ENCODE data around the gene MDC1. TPM values are rescaled to one million over a fixed set of nuclear protein-coding genes. Genes with fewer than 3 reads are reported as not detected.

MDC1 gene
- total RNA-seq, 1 donor from 2014 or later, result 97.2 TPM

DNA sequence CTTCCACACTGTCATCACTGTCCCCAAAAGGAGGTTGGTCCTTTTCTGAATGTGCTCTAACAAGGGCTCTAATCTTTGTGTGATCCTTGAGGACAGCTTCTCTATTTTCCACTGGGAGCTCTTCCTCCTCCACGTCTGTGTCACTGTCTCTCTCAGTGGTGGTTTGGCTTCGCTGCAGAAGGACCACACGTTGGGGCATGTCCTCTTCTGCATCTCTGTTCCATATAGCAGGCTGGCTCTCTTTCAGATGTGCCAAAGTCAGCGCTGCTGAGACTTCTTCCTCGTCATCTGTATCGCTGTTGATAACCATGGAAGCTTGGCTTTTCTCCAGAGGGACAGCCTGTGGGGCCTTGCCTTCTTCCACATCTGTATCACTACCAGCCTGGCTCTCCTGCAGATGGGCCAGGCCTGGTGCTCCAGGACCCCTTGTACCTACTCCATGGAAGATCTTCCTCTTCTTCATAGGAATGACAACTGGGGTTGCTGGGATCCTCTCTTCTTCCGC, 4.6 kb downstream of the MDC1 start:
- intact Hi-C loops (cut with micrococcal nuclease), result no loop called here
- Mint-ChIP-seq H3K36me3 (ENCODE audit: low read depth) (peaks cover 72% of the 10 kb centered on the region), H3K4me1 (peaks cover 48% of the 10 kb centered on the region), H3K9me3 (no peaks in the 10 kb centered on the region), H3K4me3 (peak overlapping the region; percentile 59), H3K27me3 (no peaks in the 10 kb centered on the region), H3K27ac (peak overlapping the region; percentile 66)
- no peak for DNase-seq

DNA sequence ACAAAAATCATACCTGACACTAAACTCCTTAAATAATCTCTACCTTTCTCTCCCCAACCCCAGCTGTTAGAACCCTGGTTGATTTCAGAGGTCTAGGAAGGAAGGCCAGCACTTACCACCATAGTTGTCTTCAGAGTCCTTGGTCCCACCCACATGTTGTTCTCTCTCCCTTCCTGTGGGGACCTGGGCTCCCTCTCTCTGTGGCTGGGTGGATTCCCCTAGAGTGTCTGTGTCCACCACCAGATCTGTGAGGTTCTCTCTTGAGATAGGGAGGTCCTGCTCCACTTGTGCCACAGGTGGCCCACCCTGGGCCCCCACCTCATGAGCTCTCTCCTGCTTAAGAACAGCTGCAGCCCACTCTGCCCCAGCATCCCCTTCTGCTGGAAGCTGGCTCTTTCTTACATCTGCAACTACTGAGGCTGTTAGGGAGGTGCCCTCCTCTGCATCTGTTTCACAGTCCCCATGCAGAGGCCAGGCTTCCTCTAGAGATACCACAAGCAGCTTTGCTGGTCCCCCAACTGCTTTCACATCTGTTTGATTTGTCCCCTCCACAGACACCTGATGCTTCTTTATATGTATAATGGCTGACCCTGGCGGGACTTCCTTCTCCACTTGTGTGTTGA, 5.2 kb downstream of the MDC1 start:
- Mint-ChIP-seq H3K36me3 (ENCODE audit: low read depth) (peaks cover 73% of the 10 kb centered on the region), H3K4me3 (peak overlapping the region; percentile 59), H3K9me3 (no peaks in the 10 kb centered on the region), H3K27me3 (no peaks in the 10 kb centered on the region), H3K4me1 (peaks cover 47% of the 10 kb centered on the region), H3K27ac (peak overlapping the region; percentile 66)
- DNase-seq, result peak; percentile 75
- intact Hi-C loops (cut with micrococcal nuclease), result no loop called here

DNA sequence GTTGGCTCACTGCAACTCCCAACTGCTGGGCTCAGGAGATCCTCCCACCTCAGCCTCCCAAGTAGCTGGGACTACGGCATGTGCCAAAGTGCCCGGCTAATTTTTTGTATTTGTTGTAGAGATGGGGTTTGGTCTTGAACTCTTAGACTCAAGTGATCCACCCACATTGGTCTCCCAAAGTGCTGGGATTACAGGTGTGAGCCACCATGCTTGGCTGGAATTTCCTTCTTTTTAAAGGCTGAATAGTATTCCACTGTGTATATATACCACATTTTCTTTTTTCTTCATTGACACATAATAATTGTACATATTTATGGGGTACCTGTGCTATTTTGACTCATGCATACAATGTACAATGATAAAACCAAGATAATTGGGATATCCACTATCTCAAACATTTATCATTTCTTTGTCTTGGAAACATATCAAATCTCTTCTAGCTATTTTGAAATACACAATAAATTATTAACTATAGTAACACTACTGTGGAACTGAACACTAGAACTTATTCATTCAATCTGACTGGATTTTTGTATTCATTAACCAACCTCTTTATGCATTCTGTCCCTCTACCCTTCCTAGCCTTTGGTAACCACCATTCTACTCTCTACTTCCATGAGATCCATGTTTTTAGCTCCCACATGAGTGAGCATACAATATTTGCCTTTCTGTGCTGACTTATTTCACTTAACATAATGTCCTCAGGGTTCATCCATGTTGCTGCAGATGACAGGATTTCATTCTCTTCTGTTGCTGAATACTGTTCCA, 7.8 kb downstream of the MDC1 start:
- intact Hi-C loops (cut with micrococcal nuclease), result no loop called here
- H3K9me3 Mint-ChIP-seq, result no peaks in the 10 kb centered on the region
- no peaks in the 10 kb centered on the region for H3K27me3 Mint-ChIP-seq

DNA sequence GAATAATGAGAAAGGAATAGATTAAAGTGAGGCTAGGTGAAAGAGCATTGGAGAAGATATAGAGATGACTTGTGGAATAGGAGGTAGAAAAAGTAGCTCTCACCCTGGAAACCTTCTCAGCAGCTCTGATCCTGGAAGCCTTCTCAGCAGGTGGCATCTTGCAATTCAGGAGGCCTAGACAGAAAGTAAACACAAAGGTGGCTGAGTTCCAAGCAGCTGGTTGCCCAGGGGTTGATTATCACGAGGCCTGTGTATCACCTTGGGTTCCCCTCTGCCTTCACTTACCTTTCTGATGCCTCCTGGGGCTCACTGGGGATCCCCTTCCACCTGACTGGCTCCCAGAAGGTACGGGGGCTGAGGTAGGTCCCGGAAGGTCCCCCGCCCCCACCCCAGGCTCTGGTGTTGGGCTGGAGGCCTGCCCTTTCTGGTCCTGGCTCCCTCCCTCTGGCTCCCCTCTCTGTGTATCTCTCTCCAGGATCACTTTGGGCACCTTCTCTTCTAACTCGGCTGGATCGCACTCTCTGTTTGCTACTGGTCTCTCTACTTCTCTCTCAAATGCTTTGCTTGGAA, 9.7 kb downstream of the MDC1 start:
- Mint-ChIP-seq H3K9me3 (no peaks in the 10 kb centered on the region), H3K4me3 (no peak overlapping the region), H3K27me3 (no peaks in the 10 kb centered on the region), H3K27ac (no peak overlapping the region), H3K36me3 (ENCODE audit: low read depth) (peaks cover 76% of the 10 kb centered on the region), H3K4me1 (peaks cover 28% of the 10 kb centered on the region)
- DNase-seq, result no peak
- intact Hi-C loops (cut with micrococcal nuclease), result no loop called here

More for the DNA sequence above, 7.8 kb downstream of the MDC1 start:
- DNase-seq, result no peak
- H3K4me3 Mint-ChIP-seq, result no peak overlapping the region
- peaks cover 41% of the 10 kb centered on the region for H3K4me1 Mint-ChIP-seq
- no peak overlapping the region for H3K27ac Mint-ChIP-seq
- peaks cover 77% of the 10 kb centered on the region for H3K36me3 Mint-ChIP-seq (ENCODE audit: low read depth)

DNA sequence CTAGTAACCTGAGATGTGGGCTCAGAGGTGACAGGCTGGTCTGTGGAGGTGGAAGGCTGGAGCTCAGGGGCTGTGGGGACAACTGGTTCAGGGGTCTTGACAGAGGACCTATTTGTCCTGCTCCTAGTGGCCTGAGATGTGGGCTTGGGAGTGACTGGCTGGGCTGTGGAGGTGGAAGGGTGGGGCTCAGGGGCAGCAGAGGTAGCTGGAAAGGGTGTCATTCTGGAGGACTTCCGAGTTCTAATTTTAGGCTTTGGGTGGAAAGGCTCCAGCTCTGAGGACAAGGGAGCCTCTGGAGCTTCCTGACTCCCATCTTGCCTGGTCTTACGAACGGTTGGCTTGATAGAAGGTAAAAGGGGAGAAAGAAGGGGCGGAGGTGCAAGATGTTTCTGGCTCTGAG, 11.5 kb downstream of the MDC1 start:
- H3K4me3 Mint-ChIP-seq, result no peak overlapping the region

DNA sequence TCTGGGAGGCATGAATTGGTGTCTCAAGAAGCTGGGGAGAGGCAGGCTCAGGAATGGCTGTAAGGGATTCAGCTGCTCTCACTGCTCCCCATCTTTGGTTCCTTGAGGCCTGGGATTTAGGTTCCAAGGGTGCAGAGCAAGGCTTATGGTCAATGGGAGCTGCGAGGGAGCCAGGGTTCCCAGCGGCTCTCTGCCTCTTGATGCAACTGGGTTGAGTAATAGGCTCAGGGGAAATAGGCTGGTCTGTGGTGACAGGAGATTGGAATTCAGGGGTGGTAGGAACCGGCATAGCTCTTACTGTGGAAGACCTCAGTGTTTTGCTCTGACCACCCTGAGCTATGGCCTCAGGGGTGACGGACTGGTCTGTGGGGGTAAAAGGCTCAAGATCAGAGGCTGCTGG, 13.3 kb downstream of the MDC1 start:
- Mint-ChIP-seq H3K4me1 (peaks cover 8% of the 10 kb centered on the region), H3K4me3 (no peak overlapping the region), H3K27me3 (no peaks in the 10 kb centered on the region), H3K27ac (no peak overlapping the region), H3K36me3 (ENCODE audit: low read depth) (peaks cover 66% of the 10 kb centered on the region), H3K9me3 (no peaks in the 10 kb centered on the region)
- DNase-seq, result no peak
- intact Hi-C loops (cut with micrococcal nuclease), result no loop called here

More for the DNA sequence above, 11.5 kb downstream of the MDC1 start:
- no peak for DNase-seq
- Mint-ChIP-seq H3K27me3 (no peaks in the 10 kb centered on the region), H3K9me3 (no peaks in the 10 kb centered on the region), H3K36me3 (ENCODE audit: low read depth) (peaks cover 66% of the 10 kb centered on the region), H3K27ac (no peak overlapping the region), H3K4me1 (peaks cover 10% of the 10 kb centered on the region)
- intact Hi-C loops (cut with micrococcal nuclease), result no loop called here

DNA sequence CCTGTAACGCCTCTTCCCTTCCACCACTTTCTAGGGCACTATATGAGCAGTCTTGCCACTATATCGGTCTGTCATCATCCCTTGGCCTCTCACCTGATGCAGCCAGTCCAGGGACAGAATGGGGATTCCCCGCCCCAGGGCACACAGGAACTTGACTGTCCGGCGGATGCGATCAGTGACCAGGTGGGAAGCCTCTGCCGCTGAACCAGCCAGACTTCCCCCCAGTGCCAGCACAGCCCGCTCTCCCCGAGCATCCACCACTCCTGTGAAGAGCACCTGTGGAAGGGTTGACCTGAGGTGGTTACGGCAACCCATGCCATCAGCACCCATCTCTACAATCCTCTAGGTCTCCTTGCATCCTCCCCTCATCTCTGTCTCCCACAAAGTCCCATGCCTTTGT, 14.1 kb downstream of the MDC1 start:
- Mint-ChIP-seq H3K27ac (no peak overlapping the region), H3K4me3 (no peak overlapping the region), H3K4me1 (peaks cover 8% of the 10 kb centered on the region), H3K36me3 (ENCODE audit: low read depth) (peaks cover 60% of the 10 kb centered on the region), H3K27me3 (no peaks in the 10 kb centered on the region), H3K9me3 (no peaks in the 10 kb centered on the region)
- intact Hi-C loops (cut with micrococcal nuclease), result no loop called here
- DNase-seq, result no peak

DNA sequence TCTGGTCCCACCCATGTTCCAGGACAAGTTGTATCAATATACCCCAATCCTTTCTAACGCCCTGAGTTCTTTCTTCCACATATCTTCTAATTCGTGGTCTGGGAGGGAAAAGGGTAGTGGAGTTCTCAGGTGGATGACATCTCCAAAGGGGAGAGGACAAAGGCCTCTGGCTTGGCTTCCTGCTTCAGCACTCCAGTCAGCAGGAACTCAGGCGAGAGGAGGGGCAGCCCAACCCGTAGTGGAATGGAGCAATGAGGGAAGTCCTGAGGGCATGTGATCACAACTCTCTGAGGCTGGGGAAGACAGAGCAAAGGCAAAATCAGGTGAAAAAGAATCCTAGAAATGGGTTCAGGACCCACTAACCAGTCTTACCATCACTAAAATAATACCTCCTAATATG, 16.7 kb downstream of the MDC1 start:
- no peak for DNase-seq
- H3K27me3 Mint-ChIP-seq, result no peaks in the 10 kb centered on the region
- peaks cover 6% of the 10 kb centered on the region for H3K4me1 Mint-ChIP-seq
- H3K27ac Mint-ChIP-seq, result no peak overlapping the region
- H3K4me3 Mint-ChIP-seq, result no peak overlapping the region
- peaks cover 42% of the 10 kb centered on the region for H3K36me3 Mint-ChIP-seq (ENCODE audit: low read depth)
- intact Hi-C loops (cut with micrococcal nuclease), result no loop called here
- no peaks in the 10 kb centered on the region for H3K9me3 Mint-ChIP-seq

DNA sequence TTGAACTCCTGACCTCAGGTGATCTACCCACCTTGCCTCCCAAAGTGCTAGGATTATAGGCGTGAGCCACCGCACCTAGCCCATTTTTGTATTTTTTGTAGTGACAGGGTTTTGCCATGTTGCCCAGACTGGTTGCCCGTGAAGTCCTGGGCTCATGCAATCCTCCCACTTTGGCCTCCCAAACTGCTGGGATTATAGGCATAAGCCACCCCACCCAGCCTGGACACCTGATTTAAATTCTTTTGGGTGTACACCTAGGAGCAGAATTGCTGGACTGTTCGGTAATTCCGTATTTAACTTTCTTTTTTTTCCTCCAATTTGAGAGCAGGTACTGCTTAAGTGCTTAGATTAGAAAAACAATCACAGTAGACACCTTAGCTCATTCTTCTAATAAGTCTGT, 20.6 kb downstream of the MDC1 start:
- intact Hi-C loops (cut with micrococcal nuclease), result no loop called here
- no peaks in the 10 kb centered on the region for H3K9me3 Mint-ChIP-seq

DNA sequence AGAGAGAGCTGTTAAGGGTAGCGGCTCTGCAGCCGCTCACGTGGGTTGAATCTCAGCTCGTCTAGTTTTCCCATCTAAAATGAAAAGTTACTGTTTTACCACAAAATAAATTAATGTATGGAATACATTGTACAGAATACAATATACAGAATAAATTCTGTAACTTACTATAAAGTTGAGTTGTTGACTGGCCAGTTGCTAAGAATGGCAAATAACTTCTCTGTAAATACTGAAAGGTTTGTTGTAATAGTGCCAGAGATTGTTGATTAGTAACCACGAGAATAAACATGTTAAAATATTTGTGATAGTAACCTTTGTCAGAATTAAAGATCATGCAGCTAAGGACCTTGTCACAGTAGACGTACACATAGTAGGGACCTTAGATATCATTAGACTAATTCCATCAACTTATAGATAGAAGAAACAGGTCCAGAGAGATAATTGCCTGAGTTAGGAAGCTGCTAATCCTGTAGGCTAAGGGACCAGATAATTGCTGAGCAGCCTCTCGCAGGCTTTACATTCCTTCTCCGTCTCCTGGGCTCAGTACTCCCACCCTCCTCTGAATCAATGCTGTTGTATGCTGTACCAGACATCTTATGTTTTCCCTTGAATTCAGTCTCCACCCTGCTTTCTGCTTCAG, 25.8 kb downstream of the MDC1 start:
- intact Hi-C loops (cut with micrococcal nuclease), result no loop called here
- DNase-seq, result no peak
- no peaks in the 10 kb centered on the region for H3K9me3 Mint-ChIP-seq
- peaks cover 39% of the 10 kb centered on the region for H3K4me1 Mint-ChIP-seq
- H3K27me3 Mint-ChIP-seq, result no peaks in the 10 kb centered on the region
- peaks cover 7% of the 10 kb centered on the region for H3K36me3 Mint-ChIP-seq (ENCODE audit: low read depth)
- H3K4me3 Mint-ChIP-seq, result peak overlapping the region; percentile 94
- H3K27ac Mint-ChIP-seq, result peak overlapping the region; percentile 41

More for the DNA sequence above, 20.6 kb downstream of the MDC1 start:
- Mint-ChIP-seq H3K27me3 (no peaks in the 10 kb centered on the region), H3K4me1 (peaks cover 7% of the 10 kb centered on the region), H3K36me3 (ENCODE audit: low read depth) (peaks cover 11% of the 10 kb centered on the region), H3K27ac (no peak overlapping the region), H3K4me3 (no peak overlapping the region)
- no peak for DNase-seq

DNA sequence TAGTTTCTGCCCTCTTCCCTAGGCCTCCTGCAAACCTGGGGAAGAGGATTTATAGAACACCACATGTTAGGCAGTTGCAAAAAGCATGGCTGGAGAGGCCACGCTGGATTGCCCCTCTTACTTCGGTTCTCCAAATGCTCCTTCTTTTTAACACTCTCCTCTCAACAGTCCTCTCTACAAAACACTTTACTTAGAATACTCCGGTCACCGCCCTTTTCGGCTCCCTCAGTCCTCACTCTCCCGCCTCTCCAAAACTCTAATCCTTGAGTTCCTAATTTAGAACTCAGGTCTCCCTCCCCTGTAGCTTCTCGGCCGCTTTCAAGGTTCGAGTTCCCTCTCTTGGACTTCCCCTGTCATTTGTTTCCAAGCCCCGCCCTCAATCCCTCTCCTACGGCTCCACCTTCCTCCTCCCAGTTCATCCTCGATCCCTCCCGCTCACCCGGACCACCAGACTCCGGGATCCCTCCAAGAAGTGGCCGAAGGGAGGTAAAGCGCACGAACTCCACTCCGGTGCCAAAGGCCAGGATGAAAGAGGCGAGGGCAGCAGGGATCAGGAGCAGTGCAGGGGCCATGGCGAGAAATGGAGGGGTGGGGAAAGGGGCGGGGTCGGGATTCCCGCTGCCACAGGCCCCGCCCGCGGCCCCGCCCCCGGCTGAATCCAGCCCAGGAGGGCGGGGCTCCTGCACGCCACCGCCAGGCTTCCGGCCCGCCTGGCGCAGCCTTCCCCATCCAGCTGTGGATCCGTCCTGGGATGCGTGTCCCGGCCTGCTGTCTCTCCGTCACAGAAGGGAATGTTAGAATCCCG, 26.5 kb downstream of the MDC1 start, which contains the start of gene NRM:
NRM (minus strand) TSS at position 582 of the 805 bp plus-strand sequence; CDS start at position 572, 10 bp downstream.
- intact Hi-C loops (cut with micrococcal nuclease), result no loop called here
- no peaks in the 10 kb centered on the region for H3K9me3 Mint-ChIP-seq
- H3K27me3 Mint-ChIP-seq, result no peaks in the 10 kb centered on the region
- H3K27ac Mint-ChIP-seq, result peak within 1 kb of the TSS; percentile 89
- peaks cover 14% of the 10 kb centered on the region for H3K36me3 Mint-ChIP-seq (ENCODE audit: low read depth)
- DNase-seq, result peak; percentile 93
- H3K4me3 Mint-ChIP-seq, result peak within 1 kb of the TSS; percentile 94
- peaks cover 44% of the 10 kb centered on the region for H3K4me1 Mint-ChIP-seq

DNA sequence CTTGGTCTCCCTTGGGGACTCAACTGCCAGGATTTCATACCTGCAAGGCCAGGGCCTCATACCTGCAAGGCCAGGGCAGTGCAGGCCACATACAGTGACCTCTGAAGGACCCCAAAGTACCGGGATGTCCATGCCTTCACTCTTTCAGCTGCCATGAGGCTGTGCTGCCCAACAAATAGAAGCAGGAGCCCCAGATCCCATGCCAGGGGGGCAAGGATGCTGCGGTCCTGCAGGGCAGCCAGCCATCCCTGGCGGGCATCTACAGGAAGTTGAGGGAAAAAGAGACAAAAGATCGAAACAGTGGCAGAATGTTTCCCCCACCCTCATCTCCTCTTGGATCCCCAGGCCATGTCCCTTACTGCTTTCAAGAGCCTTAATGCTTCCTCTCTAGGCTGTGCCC, 27.1 kb downstream of the MDC1 start:
- intact Hi-C loops (cut with micrococcal nuclease), result loop anchor here (10.0 kb wide), 1 partner anchor 805 kb away; the partner anchor contains the start of gene MICB
- Mint-ChIP-seq H3K9me3 (no peaks in the 10 kb centered on the region), H3K4me1 (peaks cover 46% of the 10 kb centered on the region), H3K4me3 (peak overlapping the region; percentile 94), H3K27me3 (no peaks in the 10 kb centered on the region), H3K27ac (peak overlapping the region; percentile 89), H3K36me3 (ENCODE audit: low read depth) (peaks cover 20% of the 10 kb centered on the region)
- peak; percentile 65 for DNase-seq

All from activated CD4-positive, alpha-beta T cell treated with anti-CD3 and anti-CD28 coated beads, Interleukin-2, amount 10 ng/mL, durations not matched to agents 24 days and 14 days (primary cell).